GM12878 (cell line): ENCODE results near the gene SMIM35. TPM values are rescaled to one million over a fixed set of nuclear protein-coding genes. Genes with fewer than 3 reads are reported as not detected.

Experiments
- ATAC-seq: fragments of 200-7000 bp; cut with Tn5 transposase; 3 replicates; pipeline ENCODE4 v1.9.1; 2020; ENCODE audit warnings: mild to moderate bottlenecking, moderate library complexity
- BruUV-seq: library from RNA; stranded (reverse); fragments of 400-500 nt; replicated peaks from 2 replicates; lab custom pipeline; 2021; lab: Mats Ljungman, UMichigan
- CTCF ChIA-PET: fragments of 300-600 bp; sonication (Branson Sonifier 250); formaldehyde crosslinking; extraction: SDS; loops from one replicate; lab custom pipeline; 2021; ENCODE audit warnings: inconsistent platforms; lab: Yijun Ruan, JAX
- POLR2A ChIA-PET: fragments of 350-600 bp; formaldehyde crosslinking; extraction: SDS; loops from one replicate; lab custom pipeline; 2021; ENCODE audit warnings: inconsistent platforms; lab: Charles Lee
- RAD21 ChIA-PET: fragments of 300-600 bp; sonication (Branson Sonifier 250); formaldehyde crosslinking; loops from one replicate; lab custom pipeline; 2023; ENCODE audit warnings: antibody characterized with exemption; ENCODE audit not compliant: unreplicated experiment; lab: Charles Lee
- SMC1A ChIA-PET: fragments of 300-600 bp; sonication (Branson Sonifier 250); formaldehyde crosslinking; loops from one replicate; lab custom pipeline; 2023; ENCODE audit not compliant: unreplicated experiment, uncharacterized antibody; lab: Charles Lee
- DNase-seq: peaks from one replicate; pipeline ENCODE4 v3.0.0-alpha.2; 2011; ENCODE audit warnings: low read depth, low spot score
- FAIRE-seq: peaks from 3 replicates; lab custom pipeline; 2011; peaks lifted over from hg19 to GRCh38; lab: Jason Lieb, UNC
- H2AFZ ChIP-seq: 2 replicates; pipeline ENCODE4 v1.6.0; 2011; ENCODE audit warnings: low read depth, low read length, control low read depth; ENCODE audit not compliant: control insufficient read depth
- H3K27ac ChIP-seq: 2 replicates; pipeline ENCODE4 v1.5.1; 2011; ENCODE audit warnings: control low read depth; ENCODE audit not compliant: control insufficient read depth, insufficient read depth
- H3K27me3 ChIP-seq, 2 experiments: replicated peaks in 1 of 2; 2 replicates each; pipeline versions ENCODE4 v1.6.0 to v1.6.1; 2011; ENCODE audit warnings: low read length in 1 of 2; ENCODE audit not compliant: control insufficient read depth in 2 of 2, insufficient read depth in 2 of 2
- H3K36me3 ChIP-seq, 2 experiments: 2 replicates each; pipeline ENCODE4 v1.5.1; 2011; ENCODE audit warnings: low read length in 1 of 2; ENCODE audit not compliant: control insufficient read depth in 2 of 2, insufficient read depth in 2 of 2
- H3K4me1 ChIP-seq: 2 replicates; pipeline ENCODE4 v1.6.1; 2011; ENCODE audit warnings: mild to moderate bottlenecking, low read length, moderate library complexity, mixed read lengths; ENCODE audit not compliant: control insufficient read depth, insufficient read depth
- H3K4me2 ChIP-seq: 2 replicates; pipeline ENCODE4 v1.6.0; 2011; ENCODE audit warnings: control low read depth; ENCODE audit not compliant: control insufficient read depth, insufficient read depth
- H3K4me3 ChIP-seq: fragments of 200-600 bp; sonication (generic); 2 replicates; pipeline ENCODE4 v1.5.1; 2016
- H3K79me2 ChIP-seq: 2 replicates; pipeline ENCODE4 v1.6.0; 2011; ENCODE audit warnings: low read length; ENCODE audit not compliant: control insufficient read depth, insufficient read depth
- H3K9ac ChIP-seq: 2 replicates; pipeline ENCODE4 v1.8.0; 2011; ENCODE audit warnings: low read length, control low read depth, mixed read lengths; ENCODE audit not compliant: control insufficient read depth, insufficient read depth
- H3K9me3 ChIP-seq: replicated peaks from 3 replicates; pipeline ENCODE4 v1.5.1; 2011; ENCODE audit warnings: mild to moderate bottlenecking, low read length; ENCODE audit not compliant: control insufficient read depth, insufficient read depth
- H4K20me1 ChIP-seq: 2 replicates; pipeline ENCODE4 v1.6.0; 2011; ENCODE audit not compliant: control insufficient read depth, insufficient read depth
- IKZF2 ChIP-seq, 2 experiments: fragments of 450-650 bp; IDR thresholded peaks; 2 replicates each; pipeline ENCODE4 v1.6.1; 2017; ENCODE audit warnings: mild to moderate bottlenecking in 2 of 2, moderate library complexity in 2 of 2
- KLF5 ChIP-seq: fragments of 450-650 bp; IDR thresholded peaks from 2 replicates; pipeline ENCODE4 v1.6.1; 2014; ENCODE audit warnings: mild to moderate bottlenecking; ENCODE audit not compliant: partially characterized antibody
- ZNF207 ChIP-seq: fragments of 450-650 bp; IDR thresholded peaks from 2 replicates; pipeline ENCODE4 v1.6.1; 2014; ENCODE audit warnings: antibody characterized with exemption, mild to moderate bottlenecking, borderline replicate concordance
- WGBS: methylation state at CpG from one replicate; pipeline ENCODE4 v1.1.6; 2016; ENCODE audit warnings: low lambda C conversion rate; ENCODE audit not compliant: insufficient replicate concordance, insufficient coverage; ENCODE audit errors: missing lambda C conversion rate; 5-methylcytosine and 5-hydroxymethylcytosine counted together
- in situ Hi-C: fragments of 300-500 bp; cut with MboI; formaldehyde crosslinking; loops from 9 replicates; pipeline ENCODE4 v1.14.3; 2018; ENCODE audit warnings: mixed read lengths
- intact Hi-C: fragments of 100-400 bp; cut with micrococcal nuclease; formaldehyde crosslinking; loops from one replicate; pipeline ENCODE4 v1.14.2; 2022; ENCODE audit not compliant: unreplicated experiment
- polyA plus RNA-seq, 11 experiments: library from polyadenylated mRNA; depleted of rRNA in 4 of 11; unstranded in 6 of 11; stranded (reverse) in 5 of 11; fragments of >200 nt; fragmentation: Nextera tagmentation in 4 of 11; fragmentation: Illumina TruSeq in 1 of 11; extraction: Ambion mirVana in 4 of 11; extraction: Trizol in 1 of 11; gene quantifications; 1 replicate in 1 of 11; 2 replicates in 10 of 11; pipeline versions ENCODE4 v1.2.1 to v1.2.3, GENCODE V29; 2011 to 2016; ENCODE audit warnings: inconsistent platforms in 2 of 11, missing spikeins in 2 of 11, low read depth in 1 of 11
- total RNA-seq, 4 experiments: library from RNA; depleted of rRNA in 3 of 4; stranded (reverse); fragments of >200 nt in 3 of 4; fragmentation: Illumina TruSeq in 1 of 4; extraction: Trizol in 1 of 4; gene quantifications; 2 replicates each; pipeline versions ENCODE4 v1.2.1 to v1.2.3, GENCODE V29; 2013 to 2021
- TF ChIP-seq, protein P1 (sequence below): IDR thresholded peaks from 2 replicates; pipeline ENCODE4 v1.6.1; 2012; ENCODE audit warnings: mild to moderate bottlenecking, low read depth, low read length

Gene SMIM35
- total and polyA plus RNA-seq, 10 of the 15 experiments (the other 5 are each of a cell fraction or from before 2014, with no cell fraction given): 0.02 to 1.1 (median 0.05) TPM; not detected in 5

DNA sequence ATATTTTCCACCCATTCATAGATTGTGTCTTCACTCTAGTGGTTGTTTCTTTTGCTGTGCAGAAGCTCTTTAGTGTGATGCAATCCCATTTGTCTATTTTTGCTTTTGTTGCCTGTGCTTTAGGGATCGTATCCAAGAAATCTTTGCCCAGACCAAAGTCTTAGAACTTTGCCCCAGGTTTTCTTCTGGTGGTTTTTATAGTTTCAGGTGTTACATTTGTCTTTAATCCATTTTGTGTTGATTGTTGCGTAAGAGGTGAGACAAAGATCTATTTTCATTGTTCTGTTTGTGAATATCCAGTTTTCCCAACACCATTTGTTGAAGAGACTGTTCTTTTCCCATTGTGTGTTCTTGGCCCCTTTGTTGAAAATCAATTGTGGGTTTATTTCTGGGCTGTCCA, 94.1 kb downstream of the SMIM35 start:
- H3K4me2 ChIP-seq: no peak overlapping the region
- no peak overlapping the region for H3K4me3 ChIP-seq
- H3K9ac ChIP-seq: no peak overlapping the region
- peaks cover 29% of the 10 kb centered on the region for H3K4me1 ChIP-seq
- H3K9me3 ChIP-seq: peaks cover 2% of the 10 kb centered on the region; the same call in 2 of the 3 replicates
- H3K36me3 ChIP-seq: peaks cover 11 to 22% of the 10 kb centered on the region in 2 experiments
- SMC1A ChIA-PET: interaction anchor here (1.4 to 16.8 kb wide), 4 partner anchors 12 to 42 kb away, joined by 3 to 280 read pairs (median 86); no protein-coding TSS in a partner anchor
- DNase-seq: no peak
- H3K79me2 ChIP-seq: peaks cover 12% of the 10 kb centered on the region
- no peak for ATAC-seq
- RAD21 ChIA-PET: interaction anchor here (0.6 to 3.6 kb wide), 3 partner anchors 42 to 61 kb away, joined by 3 to 17 read pairs (median 3); no protein-coding TSS in a partner anchor
- no peaks in the 10 kb centered on the region for H4K20me1 ChIP-seq
- TF ChIP-seq IKZF2 (IDR thresholded peaks at IDR 0.05) (no peak), KLF5 (no peak), ZNF207 (no peak)
- TF ChIP-seq, protein P1, sequence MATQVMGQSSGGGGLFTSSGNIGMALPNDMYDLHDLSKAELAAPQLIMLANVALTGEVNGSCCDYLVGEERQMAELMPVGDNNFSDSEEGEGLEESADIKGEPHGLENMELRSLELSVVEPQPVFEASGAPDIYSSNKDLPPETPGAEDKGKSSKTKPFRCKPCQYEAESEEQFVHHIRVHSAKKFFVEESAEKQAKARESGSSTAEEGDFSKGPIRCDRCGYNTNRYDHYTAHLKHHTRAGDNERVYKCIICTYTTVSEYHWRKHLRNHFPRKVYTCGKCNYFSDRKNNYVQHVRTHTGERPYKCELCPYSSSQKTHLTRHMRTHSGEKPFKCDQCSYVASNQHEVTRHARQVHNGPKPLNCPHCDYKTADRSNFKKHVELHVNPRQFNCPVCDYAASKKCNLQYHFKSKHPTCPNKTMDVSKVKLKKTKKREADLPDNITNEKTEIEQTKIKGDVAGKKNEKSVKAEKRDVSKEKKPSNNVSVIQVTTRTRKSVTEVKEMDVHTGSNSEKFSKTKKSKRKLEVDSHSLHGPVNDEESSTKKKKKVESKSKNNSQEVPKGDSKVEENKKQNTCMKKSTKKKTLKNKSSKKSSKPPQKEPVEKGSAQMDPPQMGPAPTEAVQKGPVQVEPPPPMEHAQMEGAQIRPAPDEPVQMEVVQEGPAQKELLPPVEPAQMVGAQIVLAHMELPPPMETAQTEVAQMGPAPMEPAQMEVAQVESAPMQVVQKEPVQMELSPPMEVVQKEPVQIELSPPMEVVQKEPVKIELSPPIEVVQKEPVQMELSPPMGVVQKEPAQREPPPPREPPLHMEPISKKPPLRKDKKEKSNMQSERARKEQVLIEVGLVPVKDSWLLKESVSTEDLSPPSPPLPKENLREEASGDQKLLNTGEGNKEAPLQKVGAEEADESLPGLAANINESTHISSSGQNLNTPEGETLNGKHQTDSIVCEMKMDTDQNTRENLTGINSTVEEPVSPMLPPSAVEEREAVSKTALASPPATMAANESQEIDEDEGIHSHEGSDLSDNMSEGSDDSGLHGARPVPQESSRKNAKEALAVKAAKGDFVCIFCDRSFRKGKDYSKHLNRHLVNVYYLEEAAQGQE: no peak
- no peak for FAIRE-seq
- no peaks in the 10 kb centered on the region for H3K27me3 ChIP-seq
- POLR2A ChIA-PET: interaction anchor here (0.6 to 1.5 kb wide), 2 partner anchors 42 to 147 kb away, joined by 3 to 5 read pairs; no protein-coding TSS in a partner anchor
- CTCF ChIA-PET: interaction anchor here (1.0 to 1.4 kb wide), 2 partner anchors 8 to 45 kb away, joined by 3 to 4 read pairs; no protein-coding TSS in a partner anchor
- H3K27ac ChIP-seq: no peak overlapping the region
- 83% methylated on average over 2 of the region's 2 CpGs for WGBS
- in situ Hi-C loops: no loop called here
- BruUV-seq: no TSS peak
- no peak overlapping the region for H2AFZ ChIP-seq
- intact Hi-C loops: no loop called here
